HepG2 (cell line): ENCODE data around the gene MCTS1.

Experiments used
- CEBPB ChIP-seq: IDR thresholded peaks from 2 replicates; pipeline ENCODE4 v1.6.1; 2011; ENCODE audit warnings: low read depth, low read length, improper control_type of control experiment, borderline replicate concordance
- HNRNPK ChIP-seq: fragments of 200-400 bp; formaldehyde crosslinking; IDR thresholded peaks from 2 replicates; pipeline ENCODE4 v1.6.1; 2018; ENCODE audit warnings: low read length, low read depth, moderate library complexity, mild to moderate bottlenecking; ENCODE audit not compliant: poor library complexity, severe bottlenecking
- HNRNPUL1 ChIP-seq: fragments of 200-400 bp; formaldehyde crosslinking; IDR thresholded peaks from 2 replicates; pipeline ENCODE4 v1.6.1; 2017; ENCODE audit warnings: low read depth, mild to moderate bottlenecking, low read length, moderate library complexity
- JUND ChIP-seq: sonication (generic); formaldehyde crosslinking; IDR thresholded peaks from 2 replicates; pipeline ENCODE4 v1.8.0; 2022; ENCODE audit warnings: mild to moderate bottlenecking, missing genetic modification reagents
- KDM1A ChIP-seq: IDR thresholded peaks from 2 replicates; pipeline ENCODE4 v1.6.1; 2016; ENCODE audit warnings: missing compliant biosample characterization
- NBN ChIP-seq: fragments of 450-650 bp; conservative IDR thresholded peaks from 2 replicates; pipeline ENCODE4 v1.6.1; 2017
- SMAD1 ChIP-seq: sonication (generic); formaldehyde crosslinking; IDR thresholded peaks from 2 replicates; pipeline ENCODE4 v1.4.0; 2020; ENCODE audit warnings: missing genetic modification reagents, low read depth, mild to moderate bottlenecking, borderline replicate concordance
- YY1 ChIP-seq: IDR thresholded peaks from 2 replicates; pipeline ENCODE4 v1.6.1; 2011; ENCODE audit warnings: low read length, low read depth, moderate library complexity, mild to moderate bottlenecking; ENCODE audit not compliant: insufficient read depth, insufficient replicate concordance
- ZFP36 ChIP-seq: fragments of 150-350 bp; IDR thresholded peaks from 2 replicates; pipeline ENCODE4 v1.6.1; 2018; ENCODE audit warnings: borderline replicate concordance, low read length, low read depth; ENCODE audit not compliant: partially characterized antibody
- TF ChIP-seq, protein P1 (sequence below): sonication (generic); formaldehyde crosslinking; IDR thresholded peaks from 2 replicates; pipeline ENCODE4 v1.8.1; 2022; ENCODE audit warnings: low read depth, mild to moderate bottlenecking, missing genetic modification reagents
- TF ChIP-seq, protein P2 (sequence below): IDR thresholded peaks from 2 replicates; pipeline ENCODE4 v1.6.1; 2016; ENCODE audit warnings: mild to moderate bottlenecking, missing biosample characterization, missing genetic modification reagents
- TF ChIP-seq, protein P3 (sequence below): sonication (generic); formaldehyde crosslinking; IDR thresholded peaks from 2 replicates; pipeline ENCODE4 v1.5.0; 2020; ENCODE audit warnings: missing genetic modification reagents, mild to moderate bottlenecking, borderline replicate concordance

DNA sequence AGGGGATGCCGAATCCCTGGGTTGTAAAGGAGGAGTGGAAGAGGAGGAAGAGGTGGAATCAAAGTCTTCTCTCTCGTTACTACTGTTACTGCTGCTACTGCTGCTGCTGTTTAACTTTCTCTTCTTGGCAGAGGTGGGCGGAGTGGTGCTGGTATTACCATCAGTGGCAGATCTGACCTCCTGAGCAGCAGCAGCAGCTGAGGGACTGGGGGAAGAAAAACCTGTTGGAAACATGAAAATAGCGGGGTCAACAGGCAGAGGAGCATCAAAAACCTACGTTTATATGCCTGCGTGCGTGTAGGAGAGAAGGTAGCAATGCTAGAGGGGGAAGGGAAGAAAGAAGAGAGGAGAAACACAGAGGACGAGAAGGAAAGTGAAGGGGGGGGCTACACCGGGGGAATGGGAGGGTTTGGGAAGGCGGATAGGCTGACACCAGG lies 43.5 kb upstream of the MCTS1 start:
- TF ChIP-seq HNRNPK, result no peak
- TF ChIP-seq KDM1A (CRISPR knock-in tag), result no peak
- no peak for TF ChIP-seq HNRNPUL1
- TF ChIP-seq SMAD1 (CRISPR knock-in tag), result no peak
- TF ChIP-seq, protein P1, sequence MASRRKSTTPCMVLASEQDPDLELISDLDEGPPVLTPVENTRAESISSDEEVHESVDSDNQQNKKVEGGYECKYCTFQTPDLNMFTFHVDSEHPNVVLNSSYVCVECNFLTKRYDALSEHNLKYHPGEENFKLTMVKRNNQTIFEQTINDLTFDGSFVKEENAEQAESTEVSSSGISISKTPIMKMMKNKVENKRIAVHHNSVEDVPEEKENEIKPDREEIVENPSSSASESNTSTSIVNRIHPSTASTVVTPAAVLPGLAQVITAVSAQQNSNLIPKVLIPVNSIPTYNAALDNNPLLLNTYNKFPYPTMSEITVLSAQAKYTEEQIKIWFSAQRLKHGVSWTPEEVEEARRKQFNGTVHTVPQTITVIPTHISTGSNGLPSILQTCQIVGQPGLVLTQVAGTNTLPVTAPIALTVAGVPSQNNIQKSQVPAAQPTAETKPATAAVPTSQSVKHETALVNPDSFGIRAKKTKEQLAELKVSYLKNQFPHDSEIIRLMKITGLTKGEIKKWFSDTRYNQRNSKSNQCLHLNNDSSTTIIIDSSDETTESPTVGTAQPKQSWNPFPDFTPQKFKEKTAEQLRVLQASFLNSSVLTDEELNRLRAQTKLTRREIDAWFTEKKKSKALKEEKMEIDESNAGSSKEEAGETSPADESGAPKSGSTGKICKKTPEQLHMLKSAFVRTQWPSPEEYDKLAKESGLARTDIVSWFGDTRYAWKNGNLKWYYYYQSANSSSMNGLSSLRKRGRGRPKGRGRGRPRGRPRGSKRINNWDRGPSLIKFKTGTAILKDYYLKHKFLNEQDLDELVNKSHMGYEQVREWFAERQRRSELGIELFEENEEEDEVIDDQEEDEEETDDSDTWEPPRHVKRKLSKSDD (CRISPR knock-in tag), result no peak
- no peak for TF ChIP-seq ZFP36
- TF ChIP-seq, protein P2, sequence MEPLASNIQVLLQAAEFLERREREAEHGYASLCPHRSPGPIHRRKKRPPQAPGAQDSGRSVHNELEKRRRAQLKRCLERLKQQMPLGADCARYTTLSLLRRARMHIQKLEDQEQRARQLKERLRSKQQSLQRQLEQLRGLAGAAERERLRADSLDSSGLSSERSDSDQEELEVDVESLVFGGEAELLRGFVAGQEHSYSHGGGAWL (CRISPR knock-in tag), result no peak
- no peak for TF ChIP-seq CEBPB
- TF ChIP-seq, protein P3, sequence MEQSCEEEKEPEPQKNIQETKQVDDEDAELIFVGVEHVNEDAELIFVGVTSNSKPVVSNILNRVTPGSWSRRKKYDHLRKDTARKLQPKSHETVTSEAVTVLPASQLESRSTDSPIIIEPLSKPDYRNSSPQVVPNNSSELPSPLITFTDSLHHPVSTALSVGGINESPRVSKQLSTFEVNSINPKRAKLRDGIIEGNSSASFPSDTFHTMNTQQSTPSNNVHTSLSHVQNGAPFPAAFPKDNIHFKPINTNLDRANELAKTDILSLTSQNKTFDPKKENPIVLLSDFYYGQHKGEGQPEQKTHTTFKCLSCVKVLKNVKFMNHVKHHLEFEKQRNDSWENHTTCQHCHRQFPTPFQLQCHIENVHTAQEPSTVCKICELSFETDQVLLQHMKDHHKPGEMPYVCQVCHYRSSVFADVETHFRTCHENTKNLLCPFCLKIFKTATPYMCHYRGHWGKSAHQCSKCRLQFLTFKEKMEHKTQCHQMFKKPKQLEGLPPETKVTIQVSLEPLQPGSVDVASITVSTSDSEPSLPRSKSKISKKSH (CRISPR knock-in tag), result no peak
- no peak for TF ChIP-seq JUND
- TF ChIP-seq YY1, result no peak
- TF ChIP-seq NBN, result no peak
